HG03469 (cell line): ENCODE measurements around the gene S100A7.
"Not testable (repeated sequence)": the region's sequence is repeated elsewhere in the genome, so short reads cannot be mapped to it uniquely, and the experiment has no call there.

Source experiments
- ATAC-seq: cut with Tn5 transposase; IDR thresholded peaks from one replicate; pipeline ENCODE4 v1.9.1; 2021; ENCODE audit warnings: mild to moderate bottlenecking, moderate library complexity, moderate number of reproducible peaks; ENCODE audit not compliant: unreplicated experiment

Gene S100A7

DNA sequence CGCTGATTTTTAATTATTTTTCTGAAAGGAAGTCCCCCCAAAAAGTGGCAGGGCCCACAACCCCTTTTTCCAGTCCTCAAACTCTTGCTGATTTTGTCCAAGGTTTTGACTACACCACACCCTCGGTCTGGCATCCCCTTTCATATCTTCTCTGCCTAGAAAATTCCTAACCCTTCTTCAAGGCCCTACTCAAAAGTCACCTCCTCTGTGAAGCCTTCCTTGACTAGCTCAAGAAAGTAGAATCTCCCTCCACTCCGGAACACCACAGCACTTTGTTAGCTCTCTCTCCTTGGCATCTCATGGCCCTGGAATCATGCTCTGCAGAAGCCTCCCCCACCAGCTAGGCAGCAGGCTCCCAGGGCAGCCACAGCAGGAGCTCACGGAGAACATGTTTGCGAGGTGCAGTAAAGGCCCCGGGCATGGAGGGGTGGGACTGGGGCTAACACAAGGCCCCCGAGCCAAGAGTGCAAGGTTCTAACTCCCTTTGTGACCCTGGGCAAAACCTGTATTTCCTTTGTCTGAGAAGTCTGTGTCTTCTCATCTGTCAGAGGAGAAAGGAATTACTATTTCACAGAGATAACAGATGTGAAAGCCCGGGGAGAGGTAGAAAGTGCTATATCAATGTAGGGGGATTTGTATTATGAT lies 17.7 kb upstream of the S100A7 start:
- no peak for ATAC-seq

DNA sequence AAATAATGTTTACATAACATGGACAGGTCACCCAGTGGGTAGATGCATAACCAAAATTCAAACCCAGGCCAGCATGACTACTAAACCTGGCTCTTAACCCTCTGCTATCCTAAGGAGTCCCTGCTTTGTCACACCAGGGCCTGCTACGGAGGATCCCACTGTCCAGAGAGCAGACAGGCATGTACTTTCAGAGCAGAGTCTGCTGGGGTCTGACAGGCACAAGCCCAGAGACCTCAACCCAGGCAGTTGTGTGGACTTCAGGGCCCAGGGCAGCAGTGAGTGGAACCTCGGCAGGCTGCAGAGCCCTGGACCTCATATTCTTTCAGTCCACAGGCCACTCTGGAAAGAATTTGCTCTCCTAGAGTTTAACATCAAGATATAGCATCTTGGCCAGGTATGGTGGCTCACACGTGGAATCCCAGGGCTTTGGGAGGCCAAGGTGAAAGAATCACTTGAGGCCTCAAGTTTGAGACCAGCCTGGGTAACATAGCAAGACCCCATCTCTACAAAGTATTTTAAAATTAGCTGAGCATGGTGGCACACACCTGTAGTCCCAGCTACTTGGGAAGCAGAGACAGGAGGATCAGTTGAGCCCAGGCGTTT lies 16.1 kb upstream of the S100A7 start:
- ATAC-seq, result no peak

GRCh38 chr1:153475282-153475681 lies 14.8 kb upstream of the S100A7 start:
- no peak for ATAC-seq

GRCh38 chr1:153474347-153474746 lies 13.9 kb upstream of the S100A7 start:
- ATAC-seq, result no peak

DNA sequence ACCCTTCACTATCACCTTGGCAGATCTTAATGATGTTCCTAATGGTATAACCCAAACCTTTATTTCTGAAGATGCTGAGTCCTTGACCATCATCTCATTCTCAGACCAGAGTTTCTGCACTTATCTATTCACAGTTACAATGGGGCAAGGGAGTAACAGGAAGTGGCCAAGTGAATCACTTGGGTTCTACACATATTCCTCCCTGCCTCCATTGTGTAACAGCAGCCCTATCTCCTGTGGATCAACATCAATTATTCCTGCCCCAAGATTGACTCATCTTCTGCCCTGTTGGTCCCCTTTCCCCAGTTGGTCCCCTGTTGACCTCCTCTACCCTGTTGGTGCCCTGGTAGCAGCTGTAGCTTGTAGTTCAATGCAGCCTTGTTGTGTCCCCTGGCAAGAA lies 10.3 kb upstream of the S100A7 start:
- no peak for ATAC-seq

DNA sequence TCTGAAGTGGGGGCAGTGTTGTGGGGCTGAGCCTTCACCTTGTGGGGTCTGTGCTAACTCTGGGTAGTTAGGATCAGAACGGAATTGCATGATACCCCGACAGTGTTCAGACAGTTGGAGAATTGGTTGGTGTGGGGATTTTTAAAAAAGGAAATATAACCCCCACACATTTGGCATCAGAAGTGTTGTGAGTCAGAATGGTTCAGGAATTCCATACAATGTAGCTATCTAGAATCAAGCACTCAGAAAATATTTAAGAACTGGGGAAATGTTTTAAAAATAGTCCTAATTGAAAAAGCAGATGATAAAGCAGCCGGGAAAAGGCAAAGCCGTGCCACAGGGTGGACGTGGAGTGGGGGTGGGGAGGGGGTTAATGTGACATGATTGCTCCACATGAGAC lies 6.5 kb upstream of the S100A7 start:
- ATAC-seq, result no peak

DNA sequence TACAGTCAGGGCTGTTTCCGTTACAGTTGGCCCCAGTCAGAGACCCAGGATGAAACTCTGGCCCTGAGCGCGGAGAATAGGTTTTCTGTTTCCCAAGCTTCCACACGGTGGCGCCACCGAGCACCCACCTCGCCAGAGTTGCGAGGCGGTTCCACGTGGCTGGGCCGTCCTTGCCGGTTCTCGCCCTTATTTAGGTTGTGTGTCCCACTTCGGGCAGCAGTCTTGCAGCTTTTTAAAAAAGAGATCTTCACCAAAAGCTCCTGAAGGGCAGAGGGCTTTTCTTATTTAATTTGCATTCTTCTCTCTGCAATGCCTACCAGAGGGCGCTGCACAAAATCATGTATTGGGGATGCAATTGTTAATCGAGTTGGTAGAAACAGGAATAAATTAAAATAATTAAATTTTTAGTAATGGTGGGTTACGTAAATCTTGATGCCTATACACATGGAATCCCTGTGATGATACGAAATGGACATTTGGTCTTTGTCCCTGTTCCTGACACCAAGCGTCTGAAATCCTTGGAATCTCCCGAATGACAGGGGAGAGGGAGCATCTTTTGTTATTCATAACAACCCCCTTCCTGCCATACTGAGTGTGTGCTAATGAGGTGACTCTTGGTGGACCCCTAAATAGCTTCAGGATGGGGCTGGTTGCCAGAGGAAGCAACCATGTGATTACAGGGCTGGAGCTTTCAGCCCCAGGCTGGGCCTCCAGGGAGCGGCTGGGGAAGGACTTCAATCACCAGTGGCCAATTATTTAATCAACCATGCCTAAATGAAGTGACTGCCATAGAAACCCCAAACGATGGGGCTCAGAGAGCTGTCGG lies 5.6 kb upstream of the S100A7 start:
- ATAC-seq, result no peak

DNA sequence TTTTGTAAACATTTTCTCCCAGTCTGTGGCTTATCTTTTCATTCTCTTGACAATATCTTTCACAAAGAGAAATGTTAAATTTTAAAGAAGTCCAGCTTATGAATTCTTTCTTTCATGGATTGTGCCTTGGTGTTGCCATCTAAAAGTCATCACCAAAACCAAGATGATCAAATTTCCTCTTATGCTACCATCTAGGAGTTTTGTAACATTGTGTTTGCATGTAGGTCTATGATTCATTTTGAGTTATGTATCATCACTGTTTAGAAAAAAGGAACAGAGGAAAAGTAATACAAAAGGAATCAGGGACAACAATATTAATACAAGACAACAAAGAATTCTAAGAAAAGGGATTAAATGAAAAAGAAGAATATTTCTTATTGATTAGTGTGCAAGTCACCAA lies 2.3 kb upstream of the S100A7 start:
- ATAC-seq, result not testable (repeated sequence)

DNA sequence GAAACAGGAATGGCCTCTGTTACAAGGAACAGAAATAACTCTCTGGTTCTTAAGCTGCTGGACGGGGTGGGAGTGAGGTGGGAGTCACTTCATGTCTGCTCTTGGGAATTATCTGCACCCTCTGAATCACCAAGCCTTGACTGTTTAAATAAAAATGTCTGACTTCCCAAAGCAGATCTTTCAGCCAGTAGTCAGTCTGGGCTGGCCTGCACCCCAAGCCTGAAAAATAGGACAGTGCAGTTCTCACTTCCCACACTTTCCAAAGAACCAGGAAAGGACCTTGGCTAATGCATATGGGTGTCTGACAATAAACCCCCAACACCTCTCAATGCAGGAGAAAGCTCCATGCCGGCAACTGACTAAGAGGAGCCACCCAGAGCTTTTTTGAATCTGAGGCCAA lies 796 bp downstream of the S100A7 start:
- ATAC-seq, result no peak

DNA sequence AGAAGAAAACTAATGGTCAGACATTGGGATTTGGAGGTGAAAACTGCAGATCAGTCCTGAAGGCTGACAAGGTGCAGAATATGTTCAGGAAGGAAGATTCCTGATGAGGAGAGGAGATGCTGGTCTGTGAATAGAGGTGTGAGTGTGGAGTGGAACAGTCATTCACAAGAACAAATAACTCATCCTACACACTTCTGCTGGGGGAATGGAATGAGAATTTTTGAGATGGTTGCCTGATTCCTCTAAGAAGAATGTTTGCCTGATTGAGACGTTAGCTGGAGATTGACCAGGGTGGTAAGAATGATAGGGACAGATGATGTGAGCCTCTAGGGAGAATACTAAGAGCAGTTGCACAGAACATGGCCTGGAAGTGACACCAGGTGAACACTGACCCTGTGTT lies 4.1 kb downstream of the S100A7 start:
- no peak for ATAC-seq

DNA sequence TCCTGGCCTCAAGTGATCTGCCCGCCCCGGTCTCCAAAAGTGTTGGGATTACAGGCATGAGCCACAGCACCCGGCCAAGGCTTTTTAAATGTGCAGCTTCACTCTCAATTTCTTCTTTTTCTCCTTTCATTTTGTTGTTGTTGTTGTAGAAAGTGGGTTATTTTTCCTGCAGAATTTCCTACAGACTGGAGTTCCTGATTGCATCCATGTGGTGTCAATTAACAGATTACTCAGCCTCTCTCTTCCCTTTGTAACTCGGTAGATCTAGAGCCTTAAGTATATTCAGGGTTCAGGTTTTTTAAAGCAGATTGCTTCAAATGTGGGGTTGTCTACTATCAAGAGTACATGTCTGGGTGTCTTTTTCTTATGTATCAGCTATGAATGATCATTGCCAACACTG lies 11.6 kb downstream of the S100A7 start:
- not testable (repeated sequence) for ATAC-seq

DNA sequence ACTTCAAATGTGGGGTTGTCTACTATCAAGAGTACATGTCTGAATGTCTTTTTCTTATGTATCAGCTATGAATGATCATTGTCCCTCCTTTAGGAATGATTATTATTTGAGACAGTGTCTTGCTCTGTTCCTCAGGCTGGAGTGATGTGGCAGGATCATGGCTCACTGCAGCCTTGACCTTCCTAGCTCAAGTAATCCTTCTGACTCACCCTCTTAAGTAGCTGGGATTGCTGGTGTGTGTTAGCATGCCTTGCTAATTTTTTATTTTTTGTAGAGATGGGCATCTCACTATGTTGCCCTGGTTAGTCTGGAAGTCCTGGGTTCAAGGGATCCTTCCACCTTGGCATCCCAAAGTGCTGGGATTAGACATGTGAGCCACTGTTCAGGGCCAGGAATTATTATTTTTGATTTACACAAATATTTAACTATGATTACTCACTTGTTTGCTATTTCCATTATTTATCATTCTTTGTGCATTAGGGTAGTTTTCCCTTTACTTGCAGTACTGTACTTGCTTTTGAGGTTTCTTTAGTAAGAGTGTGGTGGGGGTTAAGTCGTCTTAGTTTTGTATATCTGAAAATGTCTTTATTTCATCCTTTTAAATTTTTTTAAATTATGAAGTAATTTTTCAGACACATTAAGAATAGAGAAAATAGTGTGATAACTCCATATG lies 12.8 kb downstream of the S100A7 start:
- ATAC-seq, result no peak

GRCh38 chr1:153444078-153444477 lies 16.4 kb downstream of the S100A7 start:
- no peak for ATAC-seq

GRCh38 chr1:153443486-153443885 lies 17.0 kb downstream of the S100A7 start:
- ATAC-seq, result no peak

DNA sequence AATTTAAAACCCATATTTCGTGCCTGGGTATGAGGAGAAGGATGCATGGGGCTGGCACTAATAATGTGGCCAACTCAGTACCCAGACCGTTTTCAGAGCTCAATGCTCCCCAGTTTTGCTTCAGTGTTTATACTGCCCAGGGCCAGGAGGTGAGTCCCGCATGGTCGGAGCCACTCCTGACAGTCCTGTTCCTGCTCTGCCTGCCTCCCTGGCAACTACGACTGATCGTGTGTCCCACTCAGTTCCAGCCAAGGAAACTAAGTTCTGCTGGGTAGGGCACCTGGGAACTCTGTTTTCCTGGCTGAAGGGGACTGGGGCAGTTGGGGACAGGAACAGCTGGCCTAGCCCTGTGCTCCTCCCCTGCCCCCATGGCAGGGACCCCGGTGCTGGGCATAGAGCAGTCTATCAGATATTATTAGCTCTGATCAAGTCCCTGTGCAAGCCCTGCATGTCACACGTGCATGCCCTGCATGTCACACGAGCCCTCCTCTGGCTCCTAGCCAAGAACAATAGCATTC lies 19.2 kb downstream of the S100A7 start:
- no peak for ATAC-seq

- ATAC-seq, result no peak
Measured at GRCh38 chr1:153439273-153439672, 21.2 kb downstream of the S100A7 start.

DNA sequence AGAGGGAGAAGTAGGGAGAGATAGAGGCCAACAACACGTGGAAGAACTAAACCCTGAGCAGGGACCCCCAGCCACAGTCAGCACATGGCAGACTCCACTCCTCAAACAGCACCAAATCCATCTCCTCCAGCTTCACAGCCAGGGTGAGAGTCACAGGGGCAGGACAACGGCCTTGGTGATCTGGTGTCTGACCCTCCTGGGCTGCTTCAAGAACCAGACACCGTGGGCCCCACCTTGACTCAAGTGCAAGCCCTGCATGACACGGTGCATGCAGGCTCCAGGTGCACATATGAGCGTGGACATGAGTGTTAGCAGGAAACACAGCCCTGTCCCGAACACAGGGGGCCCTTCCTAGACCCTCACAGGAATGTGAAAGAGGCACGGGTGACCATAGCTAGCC lies 21.9 kb downstream of the S100A7 start:
- ATAC-seq, result no peak

GRCh38 chr1:153437236-153437635 lies 23.2 kb downstream of the S100A7 start:
- ATAC-seq, result no peak

DNA sequence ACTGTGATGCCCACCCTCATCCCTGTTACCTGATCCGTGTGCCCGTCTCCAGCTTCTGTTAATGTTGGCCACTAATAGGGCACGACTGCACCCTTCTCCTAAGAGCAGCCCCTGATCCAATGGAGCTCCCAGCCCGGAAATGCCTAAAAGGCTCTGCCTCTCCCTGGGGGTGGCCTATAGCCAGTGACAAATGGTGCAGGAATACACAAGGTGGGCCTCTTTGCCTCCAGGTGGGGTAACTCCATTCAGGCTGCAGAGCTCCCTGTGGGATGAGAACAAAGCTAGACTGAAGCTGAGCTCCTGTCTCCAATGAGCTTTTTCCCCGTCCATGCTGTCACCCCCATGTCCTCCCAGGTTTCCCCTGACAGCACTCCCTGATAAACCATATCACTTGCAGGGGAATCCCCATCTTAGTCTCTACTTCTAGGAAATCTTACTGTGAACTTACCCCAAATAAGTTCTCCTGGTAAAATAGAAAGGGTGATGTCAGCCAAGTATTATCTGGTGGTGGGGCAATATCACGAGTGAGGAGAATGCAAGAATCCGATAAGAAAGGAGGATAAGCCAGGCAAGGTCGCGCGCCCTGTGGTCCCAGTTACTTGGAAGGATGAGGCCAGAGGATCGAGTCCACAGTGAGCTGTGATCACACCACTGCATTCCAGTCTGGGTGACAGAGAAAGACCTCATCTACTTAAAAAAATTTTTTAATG lies 25.6 kb downstream of the S100A7 start:
- ATAC-seq, result no peak

- no peak for ATAC-seq
Measured at GRCh38 chr1:153432874-153433681, 27.4 kb downstream of the S100A7 start.
